ENCODE results near the gene LSG1.

The LSG1 gene

GRCh38 chr3:194637066-194637465 lies 34.9 kb downstream of the LSG1 start:
- Histone ChIP-seq H3K36me3 (replicated peaks in 1 of 2; ENCODE audit: control insufficient read depth in 2 of 2, insufficient read depth in 2 of 2, low read length in 2 of 2) (peaks cover 14 to 31% of the 10 kb centered on the region in 2 donors), H2BK15ac (ENCODE audit: low read length) (no peak overlapping the region), H4K91ac (ENCODE audit: low read depth, low read length, poor library complexity) (no peak overlapping the region), H3K79me1 (ENCODE audit: low read depth, low read length) (no peaks in the 10 kb centered on the region), H3K23ac (ENCODE audit: low read depth, low read length, poor library complexity) (no peak overlapping the region), H3K27ac (replicated peaks; ENCODE audit: low read length) (no peak overlapping the region), H2BK5ac (ENCODE audit: low read length) (no peak overlapping the region), H3K4me3 (ENCODE audit: low read length in 2 of 2) (no peak overlapping the region), H2AK5ac (ENCODE audit: low read depth, low read length) (no peak overlapping the region), H2BK120ac (ENCODE audit: low read depth, low read length) (no peak overlapping the region), H3K18ac (ENCODE audit: low read length) (no peak overlapping the region), H2BK12ac (ENCODE audit: low read length) (no peak overlapping the region), H3K9me3 (replicated peaks in 1 of 2; ENCODE audit: control insufficient read depth in 2 of 2, insufficient read depth in 1 of 2, low read depth in 1 of 2, low read length in 2 of 2) (peaks cover 0 to 3% of the 10 kb centered on the region in 2 donors), H3K14ac (ENCODE audit: low read length) (no peak overlapping the region), H3K4ac (ENCODE audit: low read length) (no peak overlapping the region), H3K9ac (ENCODE audit: low read depth, low read length, poor library complexity) (no peak overlapping the region), H3K4me2 (ENCODE audit: insufficient read depth, low read length, poor library complexity, severe bottlenecking) (no peak overlapping the region), H2AFZ (ENCODE audit: low read length) (no peak overlapping the region), H3K27me3 (ENCODE audit: control insufficient read depth in 3 of 3, insufficient read depth in 3 of 3, low read depth in 1 of 3, low read length in 3 of 3) (no peaks in the 10 kb centered on the region), H4K8ac (ENCODE audit: low read depth, low read length) (no peak overlapping the region), H3K4me1 (ENCODE audit: control insufficient read depth in 2 of 2, insufficient read depth in 1 of 2, low read depth in 1 of 2, low read length in 2 of 2) (no peaks in the 10 kb centered on the region)
- no peak for DNase-seq (ENCODE audit: low spot score)
- WGBS, 2 donors (ENCODE audit: extremely low coverage in 2 of 2, insufficient read length in 2 of 2, insufficient replicate concordance in 1 of 2) = no CpG with 5 or more reads among the region's 3 CpGs

GRCh38 chr3:194633349-194634004 lies 38.5 kb downstream of the LSG1 start, which contains the start of gene TMEM44:
TSS of gene TMEM44 (minus strand) at chr3:194633419. CDS start at chr3:194633215, 204 bp downstream.
- peak; percentile 86 for DNase-seq (ENCODE audit: low spot score)
- Histone ChIP-seq H3K23ac (ENCODE audit: low read depth, low read length, poor library complexity) (peak within 1 kb of the TSS; percentile 94), H3K27me3 (ENCODE audit: control insufficient read depth in 3 of 3, insufficient read depth in 3 of 3, low read depth in 1 of 3, low read length in 3 of 3) (no peaks in the 10 kb centered on the region), H3K79me1 (ENCODE audit: low read depth, low read length) (no peaks in the 10 kb centered on the region), H2AFZ (ENCODE audit: low read length) (peak within 1 kb of the TSS; percentile 97), H3K4ac (ENCODE audit: low read length) (no peak within 1 kb of the TSS), H3K14ac (ENCODE audit: low read length) (no peak within 1 kb of the TSS), H2AK5ac (ENCODE audit: low read depth, low read length) (no peak within 1 kb of the TSS), H2BK5ac (ENCODE audit: low read length) (peak within 1 kb of the TSS; percentile 29), H3K4me2 (ENCODE audit: insufficient read depth, low read length, poor library complexity, severe bottlenecking) (peak within 1 kb of the TSS; percentile 89), H4K91ac (ENCODE audit: low read depth, low read length, poor library complexity) (no peak within 1 kb of the TSS), H3K9me3 (replicated peaks in 1 of 2; ENCODE audit: control insufficient read depth in 2 of 2, insufficient read depth in 1 of 2, low read depth in 1 of 2, low read length in 2 of 2) (peaks cover 11 to 28% of the 10 kb centered on the region in 2 donors), H2BK12ac (ENCODE audit: low read length) (no peak within 1 kb of the TSS), H2BK15ac (ENCODE audit: low read length) (no peak within 1 kb of the TSS), H3K4me3 (ENCODE audit: low read length in 2 of 2) (peak within 1 kb of the TSS; percentile 75 to 91), H3K4me1 (ENCODE audit: control insufficient read depth in 2 of 2, insufficient read depth in 1 of 2, low read depth in 1 of 2, low read length in 2 of 2) (no peaks in the 10 kb centered on the region), H4K8ac (ENCODE audit: low read depth, low read length) (no peak within 1 kb of the TSS), H3K36me3 (replicated peaks in 1 of 2; ENCODE audit: control insufficient read depth in 2 of 2, insufficient read depth in 2 of 2, low read length in 2 of 2) (peaks cover 13 to 25% of the 10 kb centered on the region in 2 donors), H3K18ac (ENCODE audit: low read length) (peak within 1 kb of the TSS; percentile 86), H2BK120ac (ENCODE audit: low read depth, low read length) (no peak within 1 kb of the TSS), H3K9ac (ENCODE audit: low read depth, low read length, poor library complexity) (peak within 1 kb of the TSS; percentile 93), H3K27ac (replicated peaks; ENCODE audit: low read length) (peak within 1 kb of the TSS; percentile 76)
- no CpG with 5 or more reads among the region's 66 CpGs for WGBS, 2 donors (ENCODE audit: extremely low coverage in 2 of 2, insufficient read length in 2 of 2, insufficient replicate concordance in 1 of 2)

DNA sequence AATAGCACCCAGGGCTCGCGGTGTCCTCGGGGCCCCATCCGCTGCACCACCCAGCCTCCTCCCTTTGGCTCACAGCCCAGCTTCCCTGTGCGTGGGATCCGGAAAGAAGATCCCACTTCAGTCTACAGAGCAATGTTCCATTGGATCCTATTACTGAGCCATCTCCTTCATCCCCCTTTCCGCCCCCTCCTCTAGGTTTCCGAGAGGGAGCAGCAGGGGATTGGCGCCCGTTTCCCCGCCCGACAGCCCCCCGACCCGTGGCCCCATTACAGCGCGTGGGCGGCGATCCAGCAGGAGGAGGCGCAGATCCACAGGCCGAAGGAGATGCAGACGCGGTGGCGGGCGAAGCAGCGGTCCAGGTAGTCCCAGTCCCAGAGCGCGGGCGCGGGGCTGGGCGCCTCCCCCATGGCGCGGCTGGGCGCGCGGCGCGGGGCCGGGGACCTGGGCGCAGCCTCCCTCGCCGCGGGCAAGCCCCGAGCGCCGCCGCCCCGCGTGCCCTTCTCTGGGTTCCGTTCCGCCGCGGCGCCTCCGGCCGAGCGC lies 39.1 kb downstream of the LSG1 start:
- H4K8ac ChIP-seq (ENCODE audit: low read depth, low read length) = no peak overlapping the region

DNA sequence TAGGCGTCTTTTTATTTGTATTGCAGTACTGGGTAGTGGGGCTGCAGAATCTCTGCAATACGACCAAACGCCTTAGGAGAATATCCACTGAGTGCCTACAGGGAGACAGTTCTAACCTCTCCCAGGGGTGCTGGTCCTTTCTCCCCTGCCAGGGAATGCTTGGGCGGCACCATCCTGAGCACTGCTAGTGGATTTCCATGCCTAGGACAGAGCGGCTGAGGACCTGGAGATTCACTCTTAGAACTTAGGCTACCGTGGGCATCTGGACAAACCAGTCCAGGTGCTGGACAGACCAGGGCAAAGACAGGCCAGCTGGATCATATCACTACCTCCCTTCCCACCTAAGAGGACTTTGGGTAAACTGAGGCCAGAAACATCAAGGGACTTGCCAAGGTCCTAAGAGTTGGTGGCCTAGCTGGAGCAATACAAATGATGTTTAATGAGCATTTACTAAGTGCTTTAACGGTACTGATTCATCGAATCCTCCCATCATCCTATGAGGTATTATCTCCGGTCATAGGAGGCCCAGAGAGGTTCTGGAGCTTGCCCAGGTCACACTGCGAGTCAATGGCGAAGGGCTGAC lies 39.7 kb downstream of the LSG1 start:
- no peak overlapping the region for H3K9ac ChIP-seq (ENCODE audit: low read depth, low read length, poor library complexity)
- no peak overlapping the region for H4K8ac ChIP-seq (ENCODE audit: low read depth, low read length)
- H2BK15ac ChIP-seq (ENCODE audit: low read length) = no peak overlapping the region
- peak overlapping the region; percentile 30 for H3K18ac ChIP-seq (ENCODE audit: low read length)
- H3K9me3 ChIP-seq (replicated peaks in 1 of 2; ENCODE audit: control insufficient read depth in 2 of 2, insufficient read depth in 1 of 2, low read depth in 1 of 2, low read length in 2 of 2) = peaks cover 14 to 32% of the 10 kb centered on the region in 2 donors
- H3K36me3 ChIP-seq (replicated peaks in 1 of 2; ENCODE audit: control insufficient read depth in 2 of 2, insufficient read depth in 2 of 2, low read length in 2 of 2) = peaks cover 19 to 36% of the 10 kb centered on the region in 2 donors
- H2BK12ac ChIP-seq (ENCODE audit: low read length) = no peak overlapping the region
- no peak overlapping the region for H4K91ac ChIP-seq (ENCODE audit: low read depth, low read length, poor library complexity)
- H2BK120ac ChIP-seq (ENCODE audit: low read depth, low read length) = no peak overlapping the region
- no peak overlapping the region for H2AK5ac ChIP-seq (ENCODE audit: low read depth, low read length)
- H3K79me1 ChIP-seq (ENCODE audit: low read depth, low read length) = no peaks in the 10 kb centered on the region
- no peak overlapping the region for H3K27ac ChIP-seq (replicated peaks; ENCODE audit: low read length)
- H3K4ac ChIP-seq (ENCODE audit: low read length) = no peak overlapping the region
- peak overlapping the region; percentile 75 to 91 for H3K4me3 ChIP-seq (ENCODE audit: low read length in 2 of 2)
- H2AFZ ChIP-seq (ENCODE audit: low read length) = peak overlapping the region; percentile 97
- peak overlapping the region; percentile 89 for H3K4me2 ChIP-seq (ENCODE audit: insufficient read depth, low read length, poor library complexity, severe bottlenecking)
- H3K14ac ChIP-seq (ENCODE audit: low read length) = no peak overlapping the region
- H3K4me1 ChIP-seq (ENCODE audit: control insufficient read depth in 2 of 2, insufficient read depth in 1 of 2, low read depth in 1 of 2, low read length in 2 of 2) = no peaks in the 10 kb centered on the region
- H3K23ac ChIP-seq (ENCODE audit: low read depth, low read length, poor library complexity) = no peak overlapping the region
- H2BK5ac ChIP-seq (ENCODE audit: low read length) = no peak overlapping the region
- no CpG with 5 or more reads among the region's 11 CpGs for WGBS, 2 donors (ENCODE audit: extremely low coverage in 2 of 2, insufficient read length in 2 of 2, insufficient replicate concordance in 1 of 2)
- H3K27me3 ChIP-seq (ENCODE audit: control insufficient read depth in 3 of 3, insufficient read depth in 3 of 3, low read depth in 1 of 3, low read length in 3 of 3) = no peaks in the 10 kb centered on the region
- no peak for DNase-seq (ENCODE audit: low spot score)

More for the DNA sequence above, 39.1 kb downstream of the LSG1 start:
- peak overlapping the region; percentile 94 for H3K23ac ChIP-seq (ENCODE audit: low read depth, low read length, poor library complexity)
- no peaks in the 10 kb centered on the region for H3K4me1 ChIP-seq (ENCODE audit: control insufficient read depth in 2 of 2, insufficient read depth in 1 of 2, low read depth in 1 of 2, low read length in 2 of 2)
- DNase-seq (ENCODE audit: low spot score) = peak; percentile 18
- no peak overlapping the region for H2AK5ac ChIP-seq (ENCODE audit: low read depth, low read length)
- H2AFZ ChIP-seq (ENCODE audit: low read length) = peak overlapping the region; percentile 97
- H3K9me3 ChIP-seq (replicated peaks in 1 of 2; ENCODE audit: control insufficient read depth in 2 of 2, insufficient read depth in 1 of 2, low read depth in 1 of 2, low read length in 2 of 2) = peaks cover 14 to 32% of the 10 kb centered on the region in 2 donors
- H3K27me3 ChIP-seq (ENCODE audit: control insufficient read depth in 3 of 3, insufficient read depth in 3 of 3, low read depth in 1 of 3, low read length in 3 of 3) = no peaks in the 10 kb centered on the region
- no peak overlapping the region for H2BK120ac ChIP-seq (ENCODE audit: low read depth, low read length)
- no peak overlapping the region for H4K91ac ChIP-seq (ENCODE audit: low read depth, low read length, poor library complexity)
- H3K14ac ChIP-seq (ENCODE audit: low read length) = no peak overlapping the region
- H3K18ac ChIP-seq (ENCODE audit: low read length) = peak overlapping the region; percentile 30
- peak overlapping the region; percentile 89 for H3K4me2 ChIP-seq (ENCODE audit: insufficient read depth, low read length, poor library complexity, severe bottlenecking)
- H3K4ac ChIP-seq (ENCODE audit: low read length) = no peak overlapping the region
- H2BK5ac ChIP-seq (ENCODE audit: low read length) = no peak overlapping the region
- peak overlapping the region; percentile 53 for H3K27ac ChIP-seq (replicated peaks; ENCODE audit: low read length)
- no peaks in the 10 kb centered on the region for H3K79me1 ChIP-seq (ENCODE audit: low read depth, low read length)
- H3K36me3 ChIP-seq (replicated peaks in 1 of 2; ENCODE audit: control insufficient read depth in 2 of 2, insufficient read depth in 2 of 2, low read length in 2 of 2) = peaks cover 19 to 31% of the 10 kb centered on the region in 2 donors
- H2BK12ac ChIP-seq (ENCODE audit: low read length) = no peak overlapping the region
- peak overlapping the region; percentile 93 for H3K9ac ChIP-seq (ENCODE audit: low read depth, low read length, poor library complexity)
- WGBS, 2 donors (ENCODE audit: extremely low coverage in 2 of 2, insufficient read length in 2 of 2, insufficient replicate concordance in 1 of 2) = no CpG with 5 or more reads among the region's 56 CpGs
- no peak overlapping the region for H2BK15ac ChIP-seq (ENCODE audit: low read length)
- H3K4me3 ChIP-seq (ENCODE audit: low read length in 2 of 2) = peak overlapping the region; percentile 75 to 91

Measured in neuronal stem cell (in vitro differentiated cells).